ENCODE measurements around the gene VWA3B. TPM values are rescaled to one million over a fixed set of nuclear protein-coding genes. Genes with fewer than 3 reads are reported as not detected.
"Not testable (repeated sequence)": the region's sequence is repeated elsewhere in the genome, so short reads cannot be mapped to it uniquely, and the experiment has no call there.

VWA3B gene
- total RNA-seq, 1 donor from 2014 or later: not detected

GRCh38 chr2:98252038-98252773 lies 165.2 kb downstream of the VWA3B start:
- H3K36me3 Mint-ChIP-seq: no peaks in the 10 kb centered on the region
- no peak overlapping the region for H3K27ac Mint-ChIP-seq
- no peaks in the 10 kb centered on the region for H3K4me1 Mint-ChIP-seq
- H3K9me3 Mint-ChIP-seq: peaks cover 23% of the 10 kb centered on the region
- H3K27me3 Mint-ChIP-seq (ENCODE audit: low read depth): no peaks in the 10 kb centered on the region
- no peak for TF ChIP-seq CTCF (IDR thresholded peaks at IDR 0.05; ENCODE audit: unreplicated experiment)
- DNase-seq (ENCODE audit: low spot score in 2 of 2, unreplicated experiment in 2 of 2): no peak
- H3K4me3 Mint-ChIP-seq: no peak overlapping the region

- Mint-ChIP-seq H3K36me3 (no peaks in the 10 kb centered on the region), H3K9me3 (peaks cover 19% of the 10 kb centered on the region), H3K4me3 (no peak overlapping the region), H3K27ac (no peak overlapping the region), H3K27me3 (ENCODE audit: low read depth) (peaks cover 7% of the 10 kb centered on the region), H3K4me1 (no peaks in the 10 kb centered on the region)
- DNase-seq (ENCODE audit: low spot score in 2 of 2, unreplicated experiment in 2 of 2): no peak
- no peak for TF ChIP-seq CTCF (IDR thresholded peaks at IDR 0.05; ENCODE audit: unreplicated experiment)
These were observed 166.6 kb downstream of the VWA3B start for GRCh38 chr2:98253461-98254070.

- Mint-ChIP-seq H3K27ac (no peak overlapping the region), H3K4me1 (no peaks in the 10 kb centered on the region), H3K9me3 (peaks cover 10% of the 10 kb centered on the region), H3K4me3 (no peak overlapping the region), H3K36me3 (no peaks in the 10 kb centered on the region), H3K27me3 (ENCODE audit: low read depth) (peaks cover 7% of the 10 kb centered on the region)
- no peak for TF ChIP-seq CTCF (IDR thresholded peaks at IDR 0.05; ENCODE audit: unreplicated experiment)
- DNase-seq (ENCODE audit: low spot score in 2 of 2, unreplicated experiment in 2 of 2): no peak
These were observed 167.6 kb downstream of the VWA3B start for GRCh38 chr2:98254504-98255059.

- Mint-ChIP-seq H3K27ac (no peak overlapping the region), H3K27me3 (ENCODE audit: low read depth) (peaks cover 10% of the 10 kb centered on the region), H3K9me3 (peaks cover 36% of the 10 kb centered on the region), H3K4me3 (no peak overlapping the region), H3K36me3 (peaks cover 3% of the 10 kb centered on the region), H3K4me1 (no peaks in the 10 kb centered on the region)
- no peak for TF ChIP-seq CTCF (IDR thresholded peaks at IDR 0.05; ENCODE audit: unreplicated experiment)
- DNase-seq (ENCODE audit: low spot score in 2 of 2, unreplicated experiment in 2 of 2): no peak
These were observed 171.9 kb downstream of the VWA3B start for GRCh38 chr2:98258906-98259305.

- no peak for DNase-seq (ENCODE audit: low spot score in 2 of 2, unreplicated experiment in 2 of 2)
- Mint-ChIP-seq H3K27ac (no peak overlapping the region), H3K4me1 (no peaks in the 10 kb centered on the region), H3K36me3 (peaks cover 4% of the 10 kb centered on the region), H3K9me3 (peaks cover 40% of the 10 kb centered on the region), H3K27me3 (ENCODE audit: low read depth) (peaks cover 6% of the 10 kb centered on the region), H3K4me3 (no peak overlapping the region)
- no peak for TF ChIP-seq CTCF (IDR thresholded peaks at IDR 0.05; ENCODE audit: unreplicated experiment)
These were observed 176.4 kb downstream of the VWA3B start for GRCh38 chr2:98263362-98263761.

- not testable (repeated sequence) for H3K27me3 Mint-ChIP-seq (ENCODE audit: low read depth); H3K36me3 Mint-ChIP-seq; DNase-seq (ENCODE audit: low spot score in 2 of 2, unreplicated experiment in 2 of 2); H3K4me1 Mint-ChIP-seq; H3K4me3 Mint-ChIP-seq; H3K27ac Mint-ChIP-seq
- peaks cover 16% of the 10 kb centered on the region for H3K9me3 Mint-ChIP-seq
These were observed 181.3 kb downstream of the VWA3B start for GRCh38 chr2:98268225-98268624.
